CD4-positive, CD25-positive, alpha-beta regulatory T cell (primary cell): Measurements from ENCODE around the gene SDHB. TPM values are rescaled to one million over a fixed set of nuclear protein-coding genes. Genes with fewer than 3 reads are reported as not detected.
A peak's percentile ranks its signal among the peaks of the same experiment; 100 is the strongest.

Experiments
- ATAC-seq, 2 donors: fragments of 150-1000 bp; cut with Tn5 transposase; one replicate each; pipeline ENCODE4 v1.10.0; 2021; ENCODE audit warnings: low read depth in 2 of 2, moderate number of reproducible peaks in 2 of 2, moderate library complexity in 1 of 2
- DNase-seq, 3 donors: peaks; one replicate each; pipeline versions ENCODE4 v3.0.0 to v3.0.0-alpha.2; 2012 to 2022; ENCODE audit warnings: mixed read lengths in 1 of 3
- H3K27ac ChIP-seq: one replicate; pipeline ENCODE4 v1.7.0; 2013; ENCODE audit warnings: mild to moderate bottlenecking, low read length; ENCODE audit not compliant: insufficient read depth, poor library complexity, severe bottlenecking
- H3K27me3 ChIP-seq: one replicate; pipeline ENCODE4 v1.7.0; 2013; ENCODE audit warnings: low read length; ENCODE audit not compliant: control insufficient read depth, insufficient read depth
- H3K36me3 ChIP-seq: one replicate; pipeline ENCODE4 v1.7.0; 2013; ENCODE audit warnings: mild to moderate bottlenecking, low read length, moderate library complexity; ENCODE audit not compliant: control insufficient read depth, insufficient read depth
- H3K4me1 ChIP-seq: 2 replicates; pipeline ENCODE4 v1.7.0; 2013; ENCODE audit warnings: mild to moderate bottlenecking, low read length; ENCODE audit not compliant: insufficient read depth, control insufficient read depth, poor library complexity, severe bottlenecking
- H3K4me3 ChIP-seq: one replicate; pipeline ENCODE4 v1.7.0; 2013; ENCODE audit warnings: low read depth, mild to moderate bottlenecking, low read length, moderate library complexity
- H3K9me3 ChIP-seq, 2 experiments: 1 replicate in 1 of 2; 2 replicates in 1 of 2; pipeline ENCODE4 v1.7.0; 2013; ENCODE audit warnings: low read length in 2 of 2, mild to moderate bottlenecking in 1 of 2, moderate library complexity in 1 of 2; ENCODE audit not compliant: control insufficient read depth in 2 of 2
- H3K27ac Mint-ChIP-seq, 3 donors: one replicate each; pipeline ENCODE4 v1.8.0; 2020 to 2022; ENCODE audit warnings: mild to moderate bottlenecking in 3 of 3, mixed read lengths in 3 of 3, moderate library complexity in 2 of 3
- H3K27me3 Mint-ChIP-seq: one replicate; pipeline ENCODE4 v1.8.0; 2022; ENCODE audit warnings: mild to moderate bottlenecking, mixed read lengths
- H3K36me3 Mint-ChIP-seq: one replicate; pipeline ENCODE4 v1.8.0; 2020; ENCODE audit warnings: mixed read lengths
- H3K4me1 Mint-ChIP-seq, 4 donors: one replicate each; pipeline ENCODE4 v1.8.0; 2020 to 2022; ENCODE audit warnings: mixed read lengths in 4 of 4, mild to moderate bottlenecking in 1 of 4
- H3K4me3 Mint-ChIP-seq, 4 donors: one replicate each; pipeline ENCODE4 v1.8.0; 2020 to 2022; ENCODE audit warnings: mild to moderate bottlenecking in 4 of 4, mixed read lengths in 4 of 4, moderate library complexity in 3 of 4
- H3K9me3 Mint-ChIP-seq, 7 donors: one replicate each; pipeline ENCODE4 v1.8.0; 2020 to 2022; ENCODE audit warnings: mixed read lengths in 7 of 7, mild to moderate bottlenecking in 3 of 7, moderate library complexity in 2 of 7
- polyA plus RNA-seq, 4 donors: library from polyadenylated mRNA; unstranded; fragments of 300-500 nt; fragmentation: Illumina TruSeq; gene quantifications; one replicate each; pipeline ENCODE4 v1.2.3, GENCODE V29; 2021
- total RNA-seq: library from RNA; stranded (reverse); gene quantifications from one replicate; pipeline ENCODE4 v1.2.3, GENCODE V29; 2022

The SDHB gene
- total and polyA plus RNA-seq, 5 donors from 2014 or later: 65.5 to 207 (median 153) TPM

- H3K9me3 Mint-ChIP-seq: no peaks in the 10 kb centered on the region
- Histone ChIP-seq H3K9me3 (no peaks in the 10 kb centered on the region), H3K4me1 (no peaks in the 10 kb centered on the region), H3K4me3 (no peak overlapping the region), H3K27ac (no peak overlapping the region), H3K36me3 (no peaks in the 10 kb centered on the region), H3K27me3 (no peaks in the 10 kb centered on the region)
- no peaks in the 10 kb centered on the region for H3K4me1 Mint-ChIP-seq
- H3K27ac Mint-ChIP-seq: no peak overlapping the region
- DNase-seq (no peak), ATAC-seq (no peak)
- peaks cover 19% of the 10 kb centered on the region for H3K27me3 Mint-ChIP-seq
- no peak overlapping the region for H3K4me3 Mint-ChIP-seq
- no peaks in the 10 kb centered on the region for H3K36me3 Mint-ChIP-seq
Measured at GRCh38 chr1:17082761-17083160, 28.9 kb upstream of the SDHB start.

DNA sequence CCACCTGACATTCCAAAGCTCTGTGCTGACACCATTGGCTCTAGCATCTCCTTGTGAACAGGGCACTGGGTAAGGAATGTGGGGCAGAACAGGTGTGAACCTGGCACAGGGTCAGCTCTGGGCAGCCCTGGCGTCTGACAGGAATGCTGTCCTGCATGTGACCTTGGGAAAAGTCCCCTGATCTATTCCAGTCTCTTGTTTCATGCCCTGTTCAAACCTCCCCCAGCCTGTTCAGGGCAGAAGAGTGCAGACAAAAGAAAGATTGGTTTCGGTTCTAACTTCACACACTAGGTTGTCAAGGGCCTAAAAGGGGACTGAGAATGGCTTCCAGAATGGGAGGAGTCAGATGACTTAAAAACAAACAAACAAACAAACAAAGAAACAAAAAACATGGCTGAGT is 27.6 kb upstream of the SDHB start:
- Mint-ChIP-seq H3K27me3 (peaks cover 24% of the 10 kb centered on the region), H3K4me3 (no peak overlapping the region), H3K27ac (no peak overlapping the region), H3K4me1 (peaks cover 0 to 6% (median 0%) of the 10 kb centered on the region in 4 donors), H3K36me3 (no peaks in the 10 kb centered on the region), H3K9me3 (no peaks in the 10 kb centered on the region)
- DNase-seq: no peak
- no peaks in the 10 kb centered on the region for H3K27me3 ChIP-seq
- ATAC-seq: no peak
- no peak overlapping the region for H3K27ac ChIP-seq
- H3K36me3 ChIP-seq: no peaks in the 10 kb centered on the region
- H3K9me3 ChIP-seq: no peaks in the 10 kb centered on the region
- H3K4me3 ChIP-seq: no peak overlapping the region
- H3K4me1 ChIP-seq: no peaks in the 10 kb centered on the region

- Mint-ChIP-seq H3K4me3 (no peak overlapping the region), H3K9me3 (no peaks in the 10 kb centered on the region), H3K27me3 (peaks cover 24% of the 10 kb centered on the region), H3K4me1 (peaks cover 0 to 6% (median 0%) of the 10 kb centered on the region in 4 donors), H3K36me3 (no peaks in the 10 kb centered on the region), H3K27ac (no peak overlapping the region)
- DNase-seq: no peak
- ATAC-seq: no peak
- no peaks in the 10 kb centered on the region for H3K27me3 ChIP-seq
- H3K36me3 ChIP-seq: no peaks in the 10 kb centered on the region
- no peaks in the 10 kb centered on the region for H3K4me1 ChIP-seq
- no peak overlapping the region for H3K27ac ChIP-seq
- no peaks in the 10 kb centered on the region for H3K9me3 ChIP-seq
- H3K4me3 ChIP-seq: no peak overlapping the region
Measured at GRCh38 chr1:17080880-17081279, 27.0 kb upstream of the SDHB start.

GRCh38 chr1:17080085-17080759 is 26.4 kb upstream of the SDHB start:
- Histone ChIP-seq H3K27ac (no peak overlapping the region), H3K9me3 (no peaks in the 10 kb centered on the region), H3K27me3 (no peaks in the 10 kb centered on the region), H3K4me3 (no peak overlapping the region), H3K4me1 (no peaks in the 10 kb centered on the region), H3K36me3 (no peaks in the 10 kb centered on the region)
- Mint-ChIP-seq H3K36me3 (no peaks in the 10 kb centered on the region), H3K4me3 (no peak overlapping the region), H3K9me3 (no peaks in the 10 kb centered on the region), H3K27me3 (peaks cover 22% of the 10 kb centered on the region), H3K4me1 (peaks cover 0 to 6% (median 0%) of the 10 kb centered on the region in 4 donors), H3K27ac (no peak overlapping the region)
- DNase-seq (no peak), ATAC-seq (no peak)

GRCh38 chr1:17078991-17079868 is 25.4 kb upstream of the SDHB start:
- H3K9me3 Mint-ChIP-seq: no peaks in the 10 kb centered on the region
- no peak overlapping the region for H3K27ac ChIP-seq
- H3K27ac Mint-ChIP-seq: no peak overlapping the region
- DNase-seq: no peak
- peaks cover 0 to 6% (median 0%) of the 10 kb centered on the region in 4 donors for H3K4me1 Mint-ChIP-seq
- no peaks in the 10 kb centered on the region for H3K9me3 ChIP-seq
- H3K4me3 Mint-ChIP-seq: no peak overlapping the region
- no peaks in the 10 kb centered on the region for H3K27me3 ChIP-seq
- H3K27me3 Mint-ChIP-seq: peaks cover 17% of the 10 kb centered on the region
- ATAC-seq: no peak
- no peaks in the 10 kb centered on the region for H3K36me3 Mint-ChIP-seq
- no peaks in the 10 kb centered on the region for H3K36me3 ChIP-seq
- no peak overlapping the region for H3K4me3 ChIP-seq
- no peaks in the 10 kb centered on the region for H3K4me1 ChIP-seq

- H3K27me3 ChIP-seq: no peaks in the 10 kb centered on the region
- H3K4me1 ChIP-seq: no peaks in the 10 kb centered on the region
- no peak overlapping the region for H3K4me3 ChIP-seq
- Mint-ChIP-seq H3K9me3 (peaks cover 0 to 3% (median 0%) of the 10 kb centered on the region in 7 donors), H3K27ac (no peak overlapping the region), H3K4me1 (peaks cover 0 to 6% (median 0%) of the 10 kb centered on the region in 4 donors), H3K27me3 (peaks cover 12% of the 10 kb centered on the region), H3K36me3 (no peaks in the 10 kb centered on the region), H3K4me3 (no peak overlapping the region)
- H3K36me3 ChIP-seq: no peaks in the 10 kb centered on the region
- no peak for ATAC-seq
- no peaks in the 10 kb centered on the region for H3K9me3 ChIP-seq
- peak in 2 of 3 donors; percentile 14 to 61 for DNase-seq
- H3K27ac ChIP-seq: no peak overlapping the region
Measured at GRCh38 chr1:17075470-17076255, 21.8 kb upstream of the SDHB start.

GRCh38 chr1:17071794-17072193 is 18.0 kb upstream of the SDHB start:
- H3K27me3 Mint-ChIP-seq: peaks cover 15% of the 10 kb centered on the region
- H3K9me3 ChIP-seq: no peaks in the 10 kb centered on the region
- no peaks in the 10 kb centered on the region for H3K36me3 Mint-ChIP-seq
- ATAC-seq: no peak
- H3K27ac Mint-ChIP-seq: no peak overlapping the region
- peaks cover 0 to 1% (median 0%) of the 10 kb centered on the region in 4 donors for H3K4me1 Mint-ChIP-seq
- no peak for DNase-seq
- H3K27ac ChIP-seq: no peak overlapping the region
- no peak overlapping the region for H3K4me3 Mint-ChIP-seq
- no peaks in the 10 kb centered on the region for H3K36me3 ChIP-seq
- H3K9me3 Mint-ChIP-seq: peaks cover 0 to 3% (median 0%) of the 10 kb centered on the region in 7 donors
- H3K4me3 ChIP-seq: no peak overlapping the region
- no peaks in the 10 kb centered on the region for H3K4me1 ChIP-seq
- H3K27me3 ChIP-seq: no peaks in the 10 kb centered on the region
